GM23248 (cell line): ENCODE results near the gene SLITRK1. TPM values are rescaled to one million over a fixed set of nuclear protein-coding genes. Genes with fewer than 3 reads are reported as not detected.

Source experiments
- DNase-seq: peaks from one replicate; pipeline ENCODE4 v3.0.0-alpha.2; 2015
- H2AFZ ChIP-seq: fragments of 200-600 bp; sonication (generic); 2 replicates; pipeline ENCODE4 v1.6.1; 2016; ENCODE audit warnings: antibody characterized with exemption
- H3F3A ChIP-seq: fragments of 200-600 bp; sonication (generic); 2 replicates; pipeline ENCODE4 v1.6.1; 2016; ENCODE audit warnings: mild to moderate bottlenecking, antibody characterized with exemption, mixed run types; ENCODE audit not compliant: insufficient read depth
- H3K27ac ChIP-seq: fragments of 200-600 bp; sonication (generic); 2 replicates; pipeline ENCODE4 v1.5.1; 2016; ENCODE audit warnings: mild to moderate bottlenecking
- H3K27me3 ChIP-seq: fragments of 200-600 bp; sonication (generic); replicated peaks from 2 replicates; pipeline ENCODE4 v1.6.1; 2016; ENCODE audit warnings: mild to moderate bottlenecking; ENCODE audit not compliant: insufficient read depth
- H3K36me3 ChIP-seq: fragments of 200-600 bp; sonication (generic); 2 replicates; pipeline ENCODE4 v1.6.1; 2016; ENCODE audit warnings: low read depth, mild to moderate bottlenecking
- H3K4me1 ChIP-seq: fragments of 200-600 bp; sonication (generic); 2 replicates; pipeline ENCODE4 v1.6.1; 2016; ENCODE audit warnings: mild to moderate bottlenecking; ENCODE audit not compliant: insufficient read depth
- H3K4me2 ChIP-seq: fragments of 200-600 bp; sonication (generic); one replicate; pipeline ENCODE4 v1.6.1; 2016; ENCODE audit warnings: mild to moderate bottlenecking; ENCODE audit not compliant: unreplicated experiment
- H3K4me3 ChIP-seq: fragments of 200-600 bp; sonication (generic); 2 replicates; pipeline ENCODE4 v1.5.1; 2016; ENCODE audit warnings: mild to moderate bottlenecking
- H3K79me2 ChIP-seq: fragments of 200-600 bp; sonication (generic); 2 replicates; pipeline ENCODE4 v1.6.1; 2016; ENCODE audit warnings: mild to moderate bottlenecking; ENCODE audit not compliant: insufficient read depth
- H3K9ac ChIP-seq: fragments of 200-600 bp; sonication (generic); 2 replicates; pipeline ENCODE4 v1.6.1; 2016; ENCODE audit warnings: mild to moderate bottlenecking
- H3K9me2 ChIP-seq: fragments of 200-600 bp; sonication (generic); 2 replicates; pipeline ENCODE4 v1.6.1; 2016; ENCODE audit warnings: mixed run types, mild to moderate bottlenecking, moderate library complexity; ENCODE audit not compliant: insufficient read depth
- H3K9me3 ChIP-seq: fragments of 200-600 bp; sonication (generic); one replicate; pipeline ENCODE4 v1.6.1; 2017; ENCODE audit warnings: low read depth
- H4K20me1 ChIP-seq: fragments of 200-600 bp; sonication (generic); 2 replicates; pipeline ENCODE4 v1.6.0; 2016; ENCODE audit not compliant: insufficient read depth
- EZH2 ChIP-seq: fragments of 200-600 bp; sonication (generic); IDR thresholded peaks from 2 replicates; pipeline ENCODE4 v1.6.1; 2018; ENCODE audit warnings: antibody characterized with exemption, mild to moderate bottlenecking; ENCODE audit not compliant: insufficient read depth, poor library complexity, severe bottlenecking
- EZH2phosphoT487 ChIP-seq: fragments of 200-600 bp; sonication (generic); IDR thresholded peaks from 2 replicates; pipeline ENCODE4 v1.6.1; 2018; ENCODE audit warnings: antibody characterized with exemption, moderate library complexity, mild to moderate bottlenecking, low read depth; ENCODE audit not compliant: insufficient read depth
- WGBS, 2 experiments: methylation state at CpG; one replicate each; pipeline ENCODE4 v1.1.6; 2015 to 2017; ENCODE audit warnings: low lambda C conversion rate in 2 of 2, low coverage in 1 of 2; ENCODE audit errors: missing lambda C conversion rate in 2 of 2; 5-methylcytosine and 5-hydroxymethylcytosine counted together
- in situ Hi-C: fragments of 300-500 bp; cut with MboI; formaldehyde crosslinking; loops from 2 replicates; pipeline ENCODE4 v1.15.0; 2020
- polyA plus RNA-seq: library from polyadenylated mRNA; unstranded; fragments of >200 nt; fragmentation: Nextera tagmentation; extraction: Ambion mirVana; gene quantifications from 2 replicates; pipeline ENCODE4 v1.2.1, GENCODE V29; 2016
- total RNA-seq: library from RNA; depleted of rRNA; stranded (reverse); fragments of >200 nt; shearing (Covaris generic); gene quantifications from 2 replicates; pipeline ENCODE4 v1.2.3, GENCODE V29; 2014

Gene SLITRK1
- total and polyA plus RNA-seq, 2 experiments from 2014 or later: 0.05 TPM; not detected in 1

- no peak for TF ChIP-seq EZH2phosphoT487
- no peak for TF ChIP-seq EZH2
- Histone ChIP-seq H3K9me3 (no peaks in the 10 kb centered on the region), H3K27me3 (no peaks in the 10 kb centered on the region), H3K4me2 (no peak overlapping the region), H3K4me3 (no peak overlapping the region), H3K36me3 (no peaks in the 10 kb centered on the region), H3K27ac (no peak overlapping the region), H3K9me2 (no peaks in the 10 kb centered on the region), H3F3A (no peaks in the 10 kb centered on the region), H2AFZ (no peak overlapping the region), H3K9ac (no peak overlapping the region), H3K4me1 (no peaks in the 10 kb centered on the region), H4K20me1 (no peaks in the 10 kb centered on the region), H3K79me2 (no peaks in the 10 kb centered on the region)
- WGBS, 2 experiments: 54 to 60% methylated on average over 23 to 25 of the region's 25 CpGs
- no peak for DNase-seq
- in situ Hi-C loops: no loop called here
Observed at GRCh38 chr13:83907196-83907989, 25.1 kb upstream of the SLITRK1 start.

GRCh38 chr13:83906240-83906820 lies 24.1 kb upstream of the SLITRK1 start:
- Histone ChIP-seq H3K4me3 (no peak overlapping the region), H3K27me3 (no peaks in the 10 kb centered on the region)
- in situ Hi-C loops: no loop called here

GRCh38 chr13:83905641-83906040 lies 23.4 kb upstream of the SLITRK1 start:
- DNase-seq: no peak
- H3K9ac ChIP-seq: no peak overlapping the region
- H3K79me2 ChIP-seq: no peaks in the 10 kb centered on the region
- no peaks in the 10 kb centered on the region for H3K9me2 ChIP-seq
- no peak overlapping the region for H2AFZ ChIP-seq
- no peaks in the 10 kb centered on the region for H3K27me3 ChIP-seq
- in situ Hi-C loops: no loop called here
- H3K4me3 ChIP-seq: no peak overlapping the region
- no peaks in the 10 kb centered on the region for H3K9me3 ChIP-seq
- no peak overlapping the region for H3K27ac ChIP-seq
- no peaks in the 10 kb centered on the region for H3K36me3 ChIP-seq
- TF ChIP-seq EZH2phosphoT487 (no peak), EZH2 (no peak)
- H4K20me1 ChIP-seq: no peaks in the 10 kb centered on the region
- no peaks in the 10 kb centered on the region for H3K4me1 ChIP-seq
- no peak overlapping the region for H3K4me2 ChIP-seq
- H3F3A ChIP-seq: no peaks in the 10 kb centered on the region
- 73% methylated on average over 5 of the region's 5 CpGs for WGBS, 2 experiments

More at GRCh38 chr13:83906240-83906820, 24.1 kb upstream of the SLITRK1 start:
- Histone ChIP-seq H3K36me3 (no peaks in the 10 kb centered on the region), H3K79me2 (no peaks in the 10 kb centered on the region), H3K9me2 (no peaks in the 10 kb centered on the region), H3K4me2 (no peak overlapping the region), H2AFZ (no peak overlapping the region), H3K27ac (no peak overlapping the region), H3K9me3 (no peaks in the 10 kb centered on the region), H3F3A (no peaks in the 10 kb centered on the region), H3K4me1 (no peaks in the 10 kb centered on the region), H4K20me1 (no peaks in the 10 kb centered on the region), H3K9ac (no peak overlapping the region)
- WGBS, 2 experiments: 63 to 66% methylated on average over 24 to 25 of the region's 25 CpGs
- TF ChIP-seq EZH2 (no peak), EZH2phosphoT487 (no peak)
- DNase-seq: no peak

- Histone ChIP-seq H3K9me2 (no peaks in the 10 kb centered on the region), H3K4me3 (no peak overlapping the region), H3F3A (no peaks in the 10 kb centered on the region), H4K20me1 (no peaks in the 10 kb centered on the region), H3K36me3 (no peaks in the 10 kb centered on the region), H3K9ac (no peak overlapping the region), H3K9me3 (no peaks in the 10 kb centered on the region), H3K79me2 (no peaks in the 10 kb centered on the region), H3K27me3 (no peaks in the 10 kb centered on the region), H3K27ac (no peak overlapping the region), H2AFZ (no peak overlapping the region), H3K4me1 (no peaks in the 10 kb centered on the region), H3K4me2 (no peak overlapping the region)
- 14 to 20% methylated on average over 3 of the region's 3 CpGs for WGBS, 2 experiments
- no peak for DNase-seq
- TF ChIP-seq EZH2: no peak
- no peak for TF ChIP-seq EZH2phosphoT487
- in situ Hi-C loops: no loop called here
Observed at GRCh38 chr13:83895994-83896580, 13.8 kb upstream of the SLITRK1 start.
